Astrocyte (in vitro differentiated cells and primary cell): ENCODE measurements around the gene PTPRD. TPM values are rescaled to one million over a fixed set of nuclear protein-coding genes. Genes with fewer than 3 reads are reported as not detected.

Experiments used
- DNase-seq: peaks from one replicate; pipeline ENCODE4 v3.0.0-alpha.2; 2010; ENCODE audit warnings: low read depth
- FAIRE-seq: peaks from 2 replicates; lab custom pipeline; 2011; peaks lifted over from hg19 to GRCh38; lab: Jason Lieb, UNC
- H2AFZ ChIP-seq: 2 replicates; pipeline ENCODE4 v1.6.0; 2012; ENCODE audit warnings: low read depth, low read length, inconsistent platforms
- H3K27ac ChIP-seq: 2 replicates; pipeline ENCODE4 v1.5.1; 2011; ENCODE audit warnings: low read depth, low read length, inconsistent platforms
- H3K27me3 ChIP-seq: 2 replicates; pipeline ENCODE4 v1.6.0; 2011; ENCODE audit warnings: low read length, inconsistent platforms; ENCODE audit not compliant: insufficient read depth
- H3K36me3 ChIP-seq: 2 replicates; pipeline ENCODE4 v1.5.1; 2011; ENCODE audit warnings: low read length, inconsistent platforms; ENCODE audit not compliant: insufficient read depth
- H3K4me1 ChIP-seq: 2 replicates; pipeline ENCODE4 v1.5.1; 2011; ENCODE audit warnings: low read length, inconsistent platforms; ENCODE audit not compliant: insufficient read depth
- H3K4me2 ChIP-seq: 2 replicates; pipeline ENCODE4 v1.6.0; 2012; ENCODE audit warnings: low read length, inconsistent platforms
- H3K4me3 ChIP-seq: 2 replicates; pipeline ENCODE4 v1.5.1; 2011; ENCODE audit warnings: low read depth, mild to moderate bottlenecking, low read length, inconsistent platforms; ENCODE audit not compliant: insufficient read depth
- H3K79me2 ChIP-seq: 2 replicates; pipeline ENCODE4 v1.6.0; 2012; ENCODE audit warnings: mild to moderate bottlenecking, low read length, inconsistent platforms; ENCODE audit not compliant: insufficient read depth
- H3K9ac ChIP-seq: 2 replicates; pipeline ENCODE4 v1.6.0; 2012; ENCODE audit warnings: mild to moderate bottlenecking, low read length, inconsistent platforms
- H3K9me3 ChIP-seq: 2 replicates; pipeline ENCODE4 v1.5.1; 2012; ENCODE audit warnings: low read depth, mild to moderate bottlenecking, low read length, inconsistent platforms; ENCODE audit not compliant: insufficient read depth
- H4K20me1 ChIP-seq: 2 replicates; pipeline ENCODE4 v1.6.0; 2012; ENCODE audit warnings: low read length, inconsistent platforms; ENCODE audit not compliant: insufficient read depth
- H3K27ac Mint-ChIP-seq: one replicate; pipeline ENCODE4 v1.8.0; 2021; ENCODE audit warnings: mild to moderate bottlenecking, mixed read lengths; ENCODE audit not compliant: unreplicated experiment
- H3K27me3 Mint-ChIP-seq: one replicate; pipeline ENCODE4 v1.8.0; 2021; ENCODE audit warnings: low read depth, mixed read lengths; ENCODE audit not compliant: unreplicated experiment
- H3K36me3 Mint-ChIP-seq: one replicate; pipeline ENCODE4 v1.8.0; 2021; ENCODE audit warnings: low read depth, mixed read lengths; ENCODE audit not compliant: unreplicated experiment
- H3K4me1 Mint-ChIP-seq: one replicate; pipeline ENCODE4 v1.8.0; 2021; ENCODE audit warnings: low read depth, mixed read lengths; ENCODE audit not compliant: unreplicated experiment
- H3K4me3 Mint-ChIP-seq: one replicate; pipeline ENCODE4 v1.8.0; 2021; ENCODE audit warnings: mild to moderate bottlenecking, moderate library complexity, mixed read lengths; ENCODE audit not compliant: unreplicated experiment
- H3K9me3 Mint-ChIP-seq: one replicate; pipeline ENCODE4 v1.8.0; 2021; ENCODE audit warnings: mild to moderate bottlenecking, mixed read lengths; ENCODE audit not compliant: unreplicated experiment
- CTCF ChIP-seq: IDR thresholded peaks from 2 replicates; pipeline ENCODE4 v1.5.1; 2011; ENCODE audit warnings: low read depth, mild to moderate bottlenecking, inconsistent platforms, low read length, moderate library complexity; ENCODE audit not compliant: insufficient read depth
- EZH2 ChIP-seq: IDR thresholded peaks from 2 replicates; pipeline ENCODE4 v1.6.1; 2012; ENCODE audit warnings: mild to moderate bottlenecking, low read length, inconsistent platforms; ENCODE audit not compliant: insufficient read depth
- total RNA-seq: library from RNA; stranded (reverse); gene quantifications from 2 replicates; pipeline ENCODE4 v1.2.1, GENCODE V29; 2021

Gene PTPRD
- total RNA-seq, 1 donor from 2014 or later, result 88.1 TPM

GRCh38 chr9:10009401-10009800 is 603.4 kb downstream of the PTPRD start:
- Histone ChIP-seq H3K27me3 (no peaks in the 10 kb centered on the region), H3K4me3 (no peak overlapping the region), H4K20me1 (no peaks in the 10 kb centered on the region), H3K4me1 (no peaks in the 10 kb centered on the region), H3K36me3 (no peaks in the 10 kb centered on the region), H2AFZ (no peak overlapping the region), H3K79me2 (no peaks in the 10 kb centered on the region), H3K9me3 (no peaks in the 10 kb centered on the region), H3K27ac (no peak overlapping the region), H3K4me2 (no peak overlapping the region), H3K9ac (no peak overlapping the region)
- Mint-ChIP-seq H3K9me3 (no peaks in the 10 kb centered on the region), H3K36me3 (no peaks in the 10 kb centered on the region), H3K4me1 (no peaks in the 10 kb centered on the region), H3K27ac (no peak overlapping the region), H3K4me3 (no peak overlapping the region), H3K27me3 (no peaks in the 10 kb centered on the region)
- TF ChIP-seq EZH2 (no peak), CTCF (no peak)
- no peak for DNase-seq
- no peak for FAIRE-seq

GRCh38 chr9:10008101-10008799 is 604.6 kb downstream of the PTPRD start:
- Histone ChIP-seq H3K27me3 (no peaks in the 10 kb centered on the region), H3K27ac (no peak overlapping the region), H3K9me3 (no peaks in the 10 kb centered on the region), H2AFZ (no peak overlapping the region), H4K20me1 (no peaks in the 10 kb centered on the region), H3K79me2 (no peaks in the 10 kb centered on the region), H3K4me2 (no peak overlapping the region), H3K4me3 (no peak overlapping the region), H3K36me3 (no peaks in the 10 kb centered on the region), H3K4me1 (no peaks in the 10 kb centered on the region), H3K9ac (no peak overlapping the region)
- H3K4me3 Mint-ChIP-seq, result no peak overlapping the region
- TF ChIP-seq CTCF (no peak), EZH2 (no peak)
- H3K9me3 Mint-ChIP-seq, result no peaks in the 10 kb centered on the region
- H3K27me3 Mint-ChIP-seq, result no peaks in the 10 kb centered on the region
- no peak overlapping the region for H3K27ac Mint-ChIP-seq
- FAIRE-seq (no peak), DNase-seq (no peak)
- no peaks in the 10 kb centered on the region for H3K4me1 Mint-ChIP-seq
- H3K36me3 Mint-ChIP-seq, result no peaks in the 10 kb centered on the region

- Histone ChIP-seq H3K4me3 (no peak overlapping the region), H3K27me3 (no peaks in the 10 kb centered on the region), H3K9me3 (no peaks in the 10 kb centered on the region), H3K4me1 (no peaks in the 10 kb centered on the region), H3K27ac (no peak overlapping the region), H3K79me2 (no peaks in the 10 kb centered on the region), H3K36me3 (no peaks in the 10 kb centered on the region), H3K4me2 (no peak overlapping the region), H4K20me1 (no peaks in the 10 kb centered on the region), H2AFZ (no peak overlapping the region), H3K9ac (no peak overlapping the region)
- no peaks in the 10 kb centered on the region for H3K36me3 Mint-ChIP-seq
- H3K4me1 Mint-ChIP-seq, result no peaks in the 10 kb centered on the region
- TF ChIP-seq CTCF (no peak), EZH2 (no peak)
- no peak overlapping the region for H3K27ac Mint-ChIP-seq
- no peaks in the 10 kb centered on the region for H3K9me3 Mint-ChIP-seq
- no peaks in the 10 kb centered on the region for H3K27me3 Mint-ChIP-seq
- DNase-seq (no peak), FAIRE-seq (no peak)
- no peak overlapping the region for H3K4me3 Mint-ChIP-seq
Measured at GRCh38 chr9:10007356-10007755, 605.4 kb downstream of the PTPRD start.
